GM19023 (cell line): ENCODE data around the gene METTL13.
"Not testable (repeated sequence)": the region's sequence is repeated elsewhere in the genome, so short reads cannot be mapped to it uniquely, and the experiment has no call there.

Source experiments
- ATAC-seq: cut with Tn5 transposase; IDR thresholded peaks from one replicate; pipeline ENCODE4 v1.9.1; 2021; ENCODE audit warnings: mild to moderate bottlenecking, moderate library complexity; ENCODE audit not compliant: unreplicated experiment

The METTL13 gene

GRCh38 chr1:171763764-171764163, 17.7 kb upstream of the METTL13 start:
- ATAC-seq: no peak

- no peak for ATAC-seq
Measured at GRCh38 chr1:171769171-171769570, 12.3 kb upstream of the METTL13 start.

- ATAC-seq: no peak
Measured at GRCh38 chr1:171769754-171770153, 11.7 kb upstream of the METTL13 start.

- ATAC-seq: no peak
Measured at GRCh38 chr1:171772312-171772711, 9.1 kb upstream of the METTL13 start.

- ATAC-seq: no peak
Measured at GRCh38 chr1:171780583-171781175, 781 bp upstream of the METTL13 start.

- no peak for ATAC-seq
Measured at GRCh38 chr1:171783816-171784530, 2.5 kb downstream of the METTL13 start.

GRCh38 chr1:171784784-171785183, 3.3 kb downstream of the METTL13 start:
- no peak for ATAC-seq

GRCh38 chr1:171785766-171786165, 4.3 kb downstream of the METTL13 start:
- no peak for ATAC-seq

GRCh38 chr1:171786534-171786933, 5.1 kb downstream of the METTL13 start:
- no peak for ATAC-seq

GRCh38 chr1:171787686-171788480, 6.4 kb downstream of the METTL13 start:
- ATAC-seq: no peak

- no peak for ATAC-seq
Measured at GRCh38 chr1:171788696-171789095, 7.2 kb downstream of the METTL13 start.

- no peak for ATAC-seq
Measured at GRCh38 chr1:171790318-171790717, 8.9 kb downstream of the METTL13 start.

GRCh38 chr1:171792656-171793369, 11.4 kb downstream of the METTL13 start:
- ATAC-seq: no peak

GRCh38 chr1:171793636-171794035, 12.2 kb downstream of the METTL13 start:
- no peak for ATAC-seq

- ATAC-seq: no peak
Measured at GRCh38 chr1:171794085-171794484, 12.6 kb downstream of the METTL13 start.

- no peak for ATAC-seq
Measured at GRCh38 chr1:171796592-171796991, 15.1 kb downstream of the METTL13 start.

GRCh38 chr1:171798311-171798710, 16.9 kb downstream of the METTL13 start:
- ATAC-seq: no peak

GRCh38 chr1:171798765-171799164, 17.3 kb downstream of the METTL13 start:
- ATAC-seq: no peak

GRCh38 chr1:171799166-171799565, 17.7 kb downstream of the METTL13 start:
- ATAC-seq: no peak

GRCh38 chr1:171799698-171800097, 18.2 kb downstream of the METTL13 start:
- not testable (repeated sequence) for ATAC-seq

GRCh38 chr1:171800342-171800741, 18.9 kb downstream of the METTL13 start:
- no peak for ATAC-seq
